ENCODE results near the gene SIM1. TPM values are rescaled to one million over a fixed set of nuclear protein-coding genes. Genes with fewer than 3 reads are reported as not detected.

Gene SIM1
- polyA plus RNA-seq, 1 donor, result 3.9 TPM

GRCh38 chr6:100430962-100431361 is 33.8 kb downstream of the SIM1 start:
- DNase-seq (ENCODE audit: low read depth), result no peak

GRCh38 chr6:100427452-100427851 is 37.3 kb downstream of the SIM1 start:
- DNase-seq (ENCODE audit: low read depth), result no peak

DNA sequence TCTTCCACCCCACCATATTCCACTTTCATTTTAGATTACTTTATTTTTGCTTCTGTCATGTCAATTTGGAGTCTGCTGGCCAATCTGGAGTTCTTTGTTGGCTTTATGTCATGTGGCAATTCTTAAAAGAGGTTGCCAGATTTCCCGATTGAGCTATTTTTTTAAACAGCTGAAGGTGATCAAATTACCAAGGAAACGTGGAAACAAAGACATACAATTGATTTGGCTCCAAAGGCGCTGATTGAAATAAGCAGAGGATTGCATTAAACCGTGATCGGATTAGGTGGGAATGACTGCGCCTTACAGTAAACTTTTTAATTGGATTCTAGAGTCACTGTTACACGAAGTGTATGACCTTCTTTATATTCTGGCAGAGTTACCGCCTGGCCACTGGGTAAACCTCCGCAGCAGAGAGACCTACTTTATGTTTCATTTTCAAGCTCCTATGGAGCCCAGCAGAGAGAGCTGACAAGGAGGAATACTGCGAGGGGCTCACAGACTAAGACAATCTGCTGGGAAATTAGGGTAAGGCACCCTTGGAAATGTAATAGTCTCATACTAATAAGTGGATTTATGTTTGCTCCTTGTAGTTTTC is 37.9 kb downstream of the SIM1 start:
- DNase-seq (ENCODE audit: low read depth), result no peak

DNA sequence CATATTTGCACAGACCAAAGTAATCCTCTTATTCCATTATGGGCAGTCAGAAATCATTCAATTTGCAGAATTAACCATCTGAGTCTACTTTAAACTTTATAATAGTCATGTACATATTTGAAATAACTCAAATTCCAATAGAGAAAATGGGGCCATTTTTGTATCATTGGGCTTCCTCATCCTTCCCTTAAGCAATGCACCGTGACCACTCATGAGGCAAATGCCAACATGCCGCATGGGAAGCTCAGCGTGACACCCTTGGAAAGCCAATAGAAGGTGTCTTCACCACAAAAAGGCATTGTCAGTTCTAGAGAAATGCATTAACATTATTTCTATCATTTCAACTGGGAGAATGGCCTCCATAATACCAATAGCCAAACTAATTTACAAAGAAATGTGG is 38.5 kb downstream of the SIM1 start:
- no peak for DNase-seq (ENCODE audit: low read depth)

DNA sequence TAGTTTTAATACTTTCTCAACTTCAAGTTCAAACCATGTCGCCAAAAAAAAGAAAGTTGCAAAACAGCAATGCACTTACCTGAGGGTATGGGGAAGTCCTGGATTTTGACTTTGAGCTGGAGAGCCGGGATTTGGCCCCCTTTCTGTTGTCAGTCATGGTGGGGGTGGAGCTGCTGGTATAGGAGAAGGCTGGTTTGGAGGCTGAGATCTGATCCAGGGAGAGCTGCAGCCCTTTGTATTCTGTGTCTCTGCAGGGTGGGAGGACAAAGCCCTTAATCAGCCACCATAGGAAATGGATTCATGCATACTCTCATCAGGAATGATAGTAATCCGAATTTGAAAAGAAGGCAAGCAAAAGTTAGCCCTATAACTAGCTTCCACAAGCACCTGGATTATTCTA is 44.0 kb downstream of the SIM1 start:
- DNase-seq (ENCODE audit: low read depth), result no peak

DNA sequence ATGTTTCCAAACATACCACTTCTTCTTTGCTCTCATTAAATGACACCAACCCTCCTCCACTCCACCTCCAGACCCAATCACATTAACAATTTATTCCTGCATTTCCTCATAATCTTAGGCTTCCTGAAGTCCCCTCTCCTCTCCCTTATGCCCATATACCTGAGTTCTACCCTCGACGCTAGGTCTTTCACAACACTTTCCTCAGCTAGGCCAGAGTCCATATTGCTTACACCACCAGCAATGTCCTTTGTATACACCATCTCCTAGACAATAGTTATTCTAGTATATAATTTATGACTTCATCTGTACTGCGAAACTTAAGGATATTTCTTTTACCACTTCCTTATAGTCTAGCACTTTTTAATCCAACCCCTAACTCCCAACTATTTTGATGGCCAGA is 47.7 kb downstream of the SIM1 start:
- DNase-seq (ENCODE audit: low read depth), result no peak

DNA sequence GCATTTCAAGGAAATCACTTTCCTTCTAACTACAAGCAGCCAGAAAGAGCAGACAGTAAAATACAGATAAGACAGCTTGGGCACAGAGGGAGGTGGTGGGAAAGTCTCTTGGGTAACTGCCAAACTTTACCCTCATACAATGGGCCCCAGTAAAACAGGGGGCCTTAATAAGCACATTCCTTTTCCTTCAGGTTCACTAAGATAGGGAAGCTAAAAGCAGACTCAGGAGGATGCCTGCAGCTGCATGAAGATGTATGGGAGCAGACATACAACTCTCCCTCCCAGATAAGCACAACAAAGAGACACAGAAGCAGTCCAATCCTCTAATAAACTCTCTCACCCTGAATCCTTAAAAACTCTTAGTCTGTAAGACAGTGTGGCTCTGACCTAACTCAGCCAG is 49.0 kb downstream of the SIM1 start:
- DNase-seq (ENCODE audit: low read depth), result no peak

GRCh38 chr6:100412872-100413271 is 51.8 kb downstream of the SIM1 start:
- DNase-seq (ENCODE audit: low read depth), result no peak

GRCh38 chr6:100404051-100404450 is 60.7 kb downstream of the SIM1 start:
- DNase-seq (ENCODE audit: low read depth), result no peak

GRCh38 chr6:100393493-100393892 is 71.2 kb downstream of the SIM1 start:
- DNase-seq (ENCODE audit: low read depth), result no peak

GRCh38 chr6:100392423-100392822 is 72.3 kb downstream of the SIM1 start:
- no peak for DNase-seq (ENCODE audit: low read depth)

DNA sequence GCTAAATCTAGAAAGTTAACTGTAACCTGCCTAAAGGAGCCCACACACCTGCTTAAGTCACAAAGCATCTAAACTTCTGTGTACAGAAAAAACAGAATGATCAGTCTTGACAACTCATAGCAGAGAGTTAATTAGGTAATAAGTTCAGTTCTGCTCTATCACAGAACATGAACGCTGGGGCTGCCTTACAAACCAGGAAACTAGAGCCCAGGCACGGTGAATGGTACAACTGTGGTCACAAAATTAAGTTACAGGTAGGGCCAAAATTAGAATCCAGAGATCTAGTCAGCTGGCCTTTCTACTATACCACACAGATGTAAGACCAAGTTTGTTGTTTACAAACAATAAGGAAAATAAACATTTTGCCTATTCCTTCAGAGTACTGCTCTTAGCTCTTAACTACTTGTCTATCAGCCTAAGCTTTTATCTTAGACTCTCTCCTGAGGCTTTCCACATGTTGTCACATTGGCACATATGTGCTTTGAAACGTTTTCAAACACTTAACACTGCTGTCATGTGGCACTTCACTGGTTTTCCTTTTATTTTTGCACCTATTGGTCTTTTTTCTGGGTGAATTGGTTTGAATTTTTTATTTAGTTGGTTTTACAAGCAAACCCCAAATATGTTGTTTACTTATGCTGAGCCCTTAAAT is 75.7 kb downstream of the SIM1 start:
- no peak for DNase-seq (ENCODE audit: low read depth)

GRCh38 chr6:100382767-100383195 is 81.9 kb downstream of the SIM1 start:
- DNase-seq (ENCODE audit: low read depth), result no peak

- DNase-seq (ENCODE audit: low read depth), result no peak
Observed at GRCh38 chr6:100382031-100382430, 82.7 kb downstream of the SIM1 start.

DNA sequence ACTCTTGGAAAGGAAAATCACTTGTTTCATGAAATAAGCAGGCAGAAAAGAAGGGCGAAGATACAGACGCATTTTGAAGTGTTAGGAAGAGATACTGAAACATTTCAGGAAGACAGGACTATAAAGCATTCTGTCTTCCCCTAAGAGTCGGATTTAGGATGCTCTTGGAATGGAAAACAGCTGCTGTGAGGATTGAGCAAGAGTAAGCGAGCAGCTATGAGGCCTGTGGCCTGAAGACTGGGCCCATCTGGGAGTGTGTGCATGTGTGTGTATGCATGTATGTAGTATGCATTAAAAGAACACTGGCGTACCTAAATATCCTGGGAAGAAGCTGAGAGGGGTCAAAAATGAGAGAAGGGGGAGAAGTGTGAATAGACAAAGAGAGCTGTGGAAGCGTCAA is 83.6 kb downstream of the SIM1 start:
- DNase-seq (ENCODE audit: low read depth), result no peak

GRCh38 chr6:100379386-100379785 is 85.3 kb downstream of the SIM1 start:
- DNase-seq (ENCODE audit: low read depth), result no peak

DNA sequence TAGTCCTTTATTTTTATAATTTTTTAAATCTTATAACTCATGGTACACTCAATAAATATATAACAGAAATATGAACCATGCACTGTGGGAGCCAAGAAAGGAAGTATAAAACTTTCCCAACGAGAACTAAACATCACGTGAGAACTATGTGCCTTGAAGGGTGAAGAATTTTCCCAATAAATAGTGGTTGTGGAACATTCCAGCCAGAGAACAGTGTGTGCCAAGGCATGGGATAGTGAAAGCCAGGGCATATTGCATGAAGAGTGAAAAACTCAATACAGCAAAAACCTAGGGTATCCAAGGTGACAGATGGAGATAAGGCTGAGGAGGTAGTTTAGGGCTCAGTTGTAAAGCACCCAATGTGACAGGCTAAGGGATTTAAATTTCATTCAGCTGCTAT is 86.1 kb downstream of the SIM1 start:
- no peak for DNase-seq (ENCODE audit: low read depth)

GRCh38 chr6:100376103-100376502 is 88.6 kb downstream of the SIM1 start:
- DNase-seq (ENCODE audit: low read depth), result no peak

DNA sequence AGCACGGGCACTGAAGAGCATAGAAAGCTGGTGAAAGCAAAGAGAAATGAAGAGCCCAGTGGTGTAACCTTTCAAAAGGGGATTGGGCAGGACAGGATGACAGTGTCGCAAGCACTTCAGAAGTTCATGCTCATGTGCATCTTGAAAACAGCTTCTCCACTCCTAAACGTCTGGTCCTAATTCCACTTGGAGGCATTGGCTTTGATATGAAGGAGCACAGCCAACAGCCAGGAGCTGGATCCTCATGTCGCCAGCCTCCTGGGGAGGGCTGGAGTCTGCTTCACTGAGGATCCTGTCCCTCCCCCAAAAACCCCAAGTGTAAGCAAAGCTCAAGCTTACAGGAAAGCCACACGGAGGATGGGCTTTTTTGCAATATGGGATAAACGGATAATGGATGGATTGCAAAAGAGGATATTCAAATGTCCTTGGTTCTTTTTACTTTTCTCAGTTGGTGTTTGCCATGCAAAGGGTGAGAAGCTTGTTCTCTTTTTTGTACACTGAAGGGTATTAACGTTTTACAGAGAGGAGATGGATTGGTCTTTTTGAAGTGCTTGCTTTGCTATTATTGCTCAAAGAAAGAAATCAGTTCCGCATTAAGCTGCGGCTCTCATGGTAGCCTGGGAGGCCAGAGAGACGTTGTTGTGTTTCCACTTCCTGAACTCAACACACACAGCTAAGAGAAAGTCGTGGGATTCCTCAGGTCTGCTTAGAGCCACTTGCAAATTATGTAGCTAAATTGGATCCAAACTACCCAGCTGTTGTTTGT is 92.2 kb downstream of the SIM1 start:
- DNase-seq (ENCODE audit: low read depth), result no peak

GRCh38 chr6:100371591-100371990 is 93.1 kb downstream of the SIM1 start:
- DNase-seq (ENCODE audit: low read depth), result no peak

DNA sequence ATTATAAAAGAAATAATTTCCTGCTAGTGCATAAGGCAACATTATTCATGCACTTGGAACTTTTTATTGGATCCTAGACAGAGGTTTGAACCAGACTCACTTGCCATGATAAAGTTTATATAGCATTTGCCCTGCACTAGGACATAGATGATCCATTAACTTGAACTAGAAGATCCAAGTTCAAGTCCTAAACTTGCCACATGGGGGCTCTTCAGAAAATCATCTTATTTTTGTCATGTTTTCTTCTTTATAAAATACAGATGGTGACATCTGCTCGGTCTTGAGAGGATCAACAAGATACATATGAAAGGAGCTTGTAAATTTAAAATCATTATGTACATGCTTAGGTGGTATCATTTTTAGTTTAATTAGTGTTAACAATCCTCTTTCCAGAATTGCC is 94.5 kb downstream of the SIM1 start:
- DNase-seq (ENCODE audit: low read depth), result no peak

DNA sequence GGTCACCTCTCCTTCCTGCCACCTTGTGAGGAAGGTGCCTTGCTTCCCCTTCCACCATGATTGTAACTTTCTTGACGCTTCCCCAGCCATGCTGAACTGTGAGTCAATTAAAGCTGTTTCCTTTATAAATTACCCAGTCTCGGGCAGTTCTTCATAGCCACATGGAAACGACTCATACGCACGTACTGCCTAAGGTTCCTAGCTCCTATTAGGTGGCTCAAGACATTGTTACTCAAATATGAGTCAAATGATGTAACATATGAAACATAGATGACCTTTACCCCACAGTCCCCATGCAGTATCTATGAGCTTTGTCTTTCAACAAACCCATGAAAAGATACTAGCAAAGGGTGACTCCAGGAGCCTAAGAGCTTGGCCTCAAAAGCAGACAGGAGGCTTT is 98.3 kb downstream of the SIM1 start:
- no peak for DNase-seq (ENCODE audit: low read depth)

- no peak for DNase-seq (ENCODE audit: low read depth)
Observed at GRCh38 chr6:100363651-100364050, 101.1 kb downstream of the SIM1 start.
